ENCODE results near the gene RALGPS1. TPM values are rescaled to one million over a fixed set of nuclear protein-coding genes. Genes with fewer than 3 reads are reported as not detected.

RALGPS1 gene
- total and polyA plus RNA-seq, 2 of the 13 experiments (the other 11 are each of a cell fraction or from before 2014, with no cell fraction given) = 3.7 to 6.5 TPM

- Histone ChIP-seq H3K27me3 (ENCODE audit: control insufficient read depth in 1 of 2, insufficient read depth in 2 of 2, low read length in 2 of 2) (no peaks in the 10 kb centered on the region), H4K20me1 (ENCODE audit: insufficient read depth, low read length) (no peaks in the 10 kb centered on the region), H3K4me2 (ENCODE audit: low read depth, low read length) (no peak overlapping the region), H3K9ac (ENCODE audit: insufficient read depth, low read depth, low read length) (no peak overlapping the region), H3K9me3 (ENCODE audit: low read length) (no peaks in the 10 kb centered on the region), H3K4me1 (ENCODE audit: insufficient read depth, low read length) (peaks cover 6% of the 10 kb centered on the region), H3K27ac (ENCODE audit: extremely low read length, insufficient read depth, low read length) (no peak overlapping the region), H3K79me2 (ENCODE audit: insufficient read depth, low read length) (no peaks in the 10 kb centered on the region), H2AFZ (ENCODE audit: low read length) (no peak overlapping the region), H3K36me3 (replicated peaks in 1 of 2; ENCODE audit: control insufficient read depth in 1 of 2, insufficient read depth in 2 of 2, low read length in 2 of 2) (no peaks in the 10 kb centered on the region), H3K4me3 (replicated peaks in 1 of 3; ENCODE audit: insufficient read depth in 1 of 3, low read depth in 2 of 3, low read length in 3 of 3) (no peak overlapping the region)
- ChIA-PET POLR2A (no interaction called here), CTCF (ENCODE audit: low intra/inter-chr PET ratio, low total read pairs) (no interaction called here)
- no peak for DNase-seq (ENCODE audit: low spot score)
- intact Hi-C loops (cut with micrococcal nuclease; ENCODE audit: unreplicated experiment) (no loop called here), in situ Hi-C loops (cut with HindIII; ENCODE audit: extremely low pct_ligation_motif_present, low pct_unique_long_range_greater_than_20kb) (no loop called here)
- no TSS peak for BruUV-seq (replicated peaks)
- ATAC-seq = no peak
- TF ChIP-seq ZNF660 (CRISPR knock-in tag; IDR thresholded peaks at IDR 0.05; ENCODE audit: borderline replicate concordance, low read depth) = no peak
- no peak for TF ChIP-seq ZBTB1 (CRISPR knock-in tag; IDR thresholded peaks at IDR 0.05; ENCODE audit: borderline replicate concordance)
- no peak for TF ChIP-seq ZFP37 (CRISPR knock-in tag; IDR thresholded peaks at IDR 0.05; ENCODE audit: borderline replicate concordance)
- no peak for TF ChIP-seq PAF1 (CRISPR knock-in tag; IDR thresholded peaks at IDR 0.05)
- TF ChIP-seq MTA3 (CRISPR knock-in tag; IDR thresholded peaks at IDR 0.05) = no peak
- no peak for FAIRE-seq
- WGBS (ENCODE audit: low lambda C conversion rate) = 94% methylated on average over 2 of the region's 2 CpGs
Measured at GRCh38 chr9:126981218-126981617, 66.6 kb downstream of the RALGPS1 start.

GRCh38 chr9:126982215-126983002 lies 67.8 kb downstream of the RALGPS1 start:
- Histone ChIP-seq H3K9ac (ENCODE audit: insufficient read depth, low read depth, low read length) (no peak overlapping the region), H4K20me1 (ENCODE audit: insufficient read depth, low read length) (no peaks in the 10 kb centered on the region), H3K36me3 (replicated peaks in 1 of 2; ENCODE audit: control insufficient read depth in 1 of 2, insufficient read depth in 2 of 2, low read length in 2 of 2) (no peaks in the 10 kb centered on the region), H3K4me2 (ENCODE audit: low read depth, low read length) (no peak overlapping the region), H3K27me3 (ENCODE audit: control insufficient read depth in 1 of 2, insufficient read depth in 2 of 2, low read length in 2 of 2) (no peaks in the 10 kb centered on the region), H3K4me1 (ENCODE audit: insufficient read depth, low read length) (peaks cover 15% of the 10 kb centered on the region), H3K4me3 (replicated peaks in 1 of 3; ENCODE audit: insufficient read depth in 1 of 3, low read depth in 2 of 3, low read length in 3 of 3) (no peak overlapping the region), H3K9me3 (ENCODE audit: low read length) (no peaks in the 10 kb centered on the region), H3K27ac (ENCODE audit: extremely low read length, insufficient read depth, low read length) (no peak overlapping the region), H2AFZ (ENCODE audit: low read length) (no peak overlapping the region), H3K79me2 (ENCODE audit: insufficient read depth, low read length) (no peaks in the 10 kb centered on the region)
- no TSS peak for BruUV-seq (replicated peaks)
- FAIRE-seq (no peak), DNase-seq (ENCODE audit: low spot score) (no peak), ATAC-seq (no peak)
- 88% methylated on average over 5 of the region's 5 CpGs for WGBS (ENCODE audit: low lambda C conversion rate)
- intact Hi-C loops (cut with micrococcal nuclease; ENCODE audit: unreplicated experiment) (no loop called here), in situ Hi-C loops (cut with HindIII; ENCODE audit: extremely low pct_ligation_motif_present, low pct_unique_long_range_greater_than_20kb) (no loop called here)
- POLR2A ChIA-PET = no interaction called here
- CTCF ChIA-PET (ENCODE audit: low intra/inter-chr PET ratio, low total read pairs) = no interaction called here
- TF ChIP-seq ZIK1 (CRISPR knock-in tag; IDR thresholded peaks at IDR 0.05; ENCODE audit: borderline replicate concordance, low read depth) (no peak), ZBTB7B (CRISPR knock-in tag; IDR thresholded peaks at IDR 0.05) (no peak), ZFP37 (CRISPR knock-in tag; IDR thresholded peaks at IDR 0.05; ENCODE audit: borderline replicate concordance) (no peak), ZBTB25 (CRISPR knock-in tag; IDR thresholded peaks at IDR 0.05) (no peak), SRY (CRISPR knock-in tag; IDR thresholded peaks at IDR 0.05) (no peak)

Measured in HepG2 (cell line).